Activated CD8-positive, alpha-beta T cell treated with anti-CD3 and anti-CD28 coated beads, Interleukin-2, amount 10 ng/mL, durations not matched to agents 7 days and 5 days (primary cell): ENCODE results near the gene FBLN7. TPM values are rescaled to one million over a fixed set of nuclear protein-coding genes. Genes with fewer than 3 reads are reported as not detected.
A peak's percentile ranks its signal among the peaks of the same experiment; 100 is the strongest.

Source experiments
- ATAC-seq: fragments of 150-1000 bp; cut with Tn5 transposase; one replicate; pipeline ENCODE4 v1.10.0; 2021; ENCODE audit warnings: moderate library complexity
- CTCF ChIA-PET: fragments of 350-600 bp; sonication (Branson Sonifier 250); formaldehyde crosslinking; loops from one replicate; lab custom pipeline; 2021; ENCODE audit warnings: antibody characterized with exemption; lab: Charles Lee
- POLR2A ChIA-PET: fragments of 350-600 bp; sonication (Branson Sonifier 250); formaldehyde crosslinking; loops from one replicate; lab custom pipeline; 2021; ENCODE audit warnings: antibody characterized with exemption; lab: Charles Lee
- DNase-seq: peaks from one replicate; pipeline ENCODE4 v3.0.0-alpha.2; 2020
- H3K27ac Mint-ChIP-seq: one replicate; pipeline ENCODE4 v1.8.0; 2021; ENCODE audit warnings: mild to moderate bottlenecking, mixed read lengths
- H3K27me3 Mint-ChIP-seq: one replicate; pipeline ENCODE4 v1.8.0; 2021; ENCODE audit warnings: low read depth, mixed read lengths
- H3K36me3 Mint-ChIP-seq: one replicate; pipeline ENCODE4 v1.8.0; 2021; ENCODE audit warnings: low read depth, mixed read lengths
- H3K4me1 Mint-ChIP-seq: one replicate; pipeline ENCODE4 v1.8.0; 2021; ENCODE audit warnings: low read depth, mixed read lengths
- H3K4me3 Mint-ChIP-seq: one replicate; pipeline ENCODE4 v1.8.0; 2021; ENCODE audit warnings: mild to moderate bottlenecking, mixed read lengths
- H3K9me3 Mint-ChIP-seq: one replicate; pipeline ENCODE4 v1.8.0; 2022; ENCODE audit warnings: mixed read lengths; ENCODE audit not compliant: insufficient read depth
- total RNA-seq, 2 experiments: library from RNA; stranded (reverse); gene quantifications; one replicate each; pipeline ENCODE4 v1.2.3, GENCODE V29; 2021

FBLN7 gene
- total RNA-seq, 2 experiments from 2014 or later = 0.58 to 0.91 TPM

DNA sequence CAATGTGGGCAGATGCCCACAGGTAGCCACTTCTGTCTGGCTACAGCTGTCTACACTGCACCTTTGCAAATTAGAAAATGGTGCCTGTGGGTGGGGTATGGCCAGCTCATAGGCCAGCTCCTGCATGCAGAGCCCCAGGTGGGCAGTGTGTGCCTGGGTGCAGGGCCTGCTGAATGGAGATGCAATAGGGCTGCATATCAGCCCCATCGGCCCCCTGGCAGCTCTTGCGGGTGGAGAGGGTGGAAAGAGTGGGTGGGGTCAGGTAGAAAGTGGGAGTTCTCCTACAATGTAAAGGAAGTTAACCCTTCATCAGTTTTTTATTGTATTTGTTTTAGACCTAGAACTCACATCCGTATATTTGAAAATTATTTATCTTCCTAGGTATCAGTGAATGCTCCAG lies 37.1 kb downstream of the FBLN7 start:
- no peak for ATAC-seq
- no peak overlapping the region for H3K27ac Mint-ChIP-seq
- H3K27me3 Mint-ChIP-seq = peaks cover 23% of the 10 kb centered on the region
- no peak overlapping the region for H3K4me3 Mint-ChIP-seq
- DNase-seq = no peak
- H3K4me1 Mint-ChIP-seq = no peaks in the 10 kb centered on the region
- POLR2A ChIA-PET = interaction anchor here (0.7 kb wide), 1 partner anchor 23 kb away, joined by 3 read pairs; no protein-coding TSS in a partner anchor
- CTCF ChIA-PET = interaction anchor here (1.1 kb wide), 1 partner anchor 85 kb away, joined by 3 read pairs; no protein-coding TSS in a partner anchor
- no peaks in the 10 kb centered on the region for H3K9me3 Mint-ChIP-seq
- H3K36me3 Mint-ChIP-seq = peaks cover 1% of the 10 kb centered on the region

- no peak for DNase-seq
- CTCF ChIA-PET = interaction anchor here (1.0 to 1.1 kb wide), 2 partner anchors 54 to 84 kb away, joined by 3 read pairs; no protein-coding TSS in a partner anchor
- H3K36me3 Mint-ChIP-seq = peaks cover 2% of the 10 kb centered on the region
- no peak for ATAC-seq
- no peak overlapping the region for H3K4me3 Mint-ChIP-seq
- POLR2A ChIA-PET = no interaction called here
- no peaks in the 10 kb centered on the region for H3K9me3 Mint-ChIP-seq
- H3K27ac Mint-ChIP-seq = no peak overlapping the region
- peaks cover 28% of the 10 kb centered on the region for H3K27me3 Mint-ChIP-seq
- no peaks in the 10 kb centered on the region for H3K4me1 Mint-ChIP-seq
Observed at GRCh38 chr2:112175958-112176573, 37.9 kb downstream of the FBLN7 start.

DNA sequence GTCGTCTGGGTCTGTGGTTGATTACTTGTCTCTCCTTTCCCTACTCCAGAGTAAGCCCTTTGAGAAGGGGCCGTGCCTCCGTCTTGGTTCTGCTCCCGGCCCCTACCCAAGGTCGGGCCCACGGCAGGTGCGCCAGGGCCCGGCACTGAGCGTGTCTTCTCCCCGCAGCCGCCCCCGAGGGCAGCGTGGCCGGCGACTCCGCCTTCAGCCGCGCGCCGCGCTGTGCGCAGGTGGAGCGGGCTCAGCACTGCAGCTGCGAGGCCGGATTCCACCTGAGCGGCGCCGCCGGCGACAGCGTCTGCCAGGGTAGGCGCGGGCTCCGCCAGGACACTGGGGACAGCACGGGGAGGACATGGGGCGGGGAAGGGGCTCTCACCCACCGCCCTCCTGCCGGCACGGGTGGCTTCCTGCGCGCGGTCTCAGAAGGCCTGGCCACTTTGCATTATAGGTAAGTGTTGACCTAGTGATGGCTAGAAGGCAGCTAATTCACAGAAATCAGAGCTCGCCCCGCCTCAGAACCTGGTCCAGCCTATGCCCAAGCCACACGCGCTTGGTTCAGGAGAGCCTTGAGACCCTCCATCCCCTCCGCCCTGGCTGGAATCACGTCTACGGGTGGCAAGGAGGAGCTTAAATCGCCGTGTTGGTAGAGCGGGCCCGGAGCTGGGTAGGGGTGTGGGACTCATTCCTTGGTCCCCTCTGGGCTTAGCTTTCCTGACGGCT lies 43.5 kb downstream of the FBLN7 start:
- Mint-ChIP-seq H3K36me3 (peaks cover 5% of the 10 kb centered on the region), H3K4me1 (peaks cover 23% of the 10 kb centered on the region), H3K27me3 (peaks cover 31% of the 10 kb centered on the region), H3K9me3 (no peaks in the 10 kb centered on the region), H3K4me3 (peak overlapping the region; percentile 0), H3K27ac (no peak overlapping the region)
- ChIA-PET POLR2A (interaction anchor here (0.6 to 2.6 kb wide), 4 partner anchors 13 to 73 kb away, joined by 3 to 12 read pairs (median 5); partner anchors contain the start of gene ZC3H8), CTCF (interaction anchor here (0.8 kb wide), 2 partner anchors 27 to 46 kb away, joined by 3 to 4 read pairs; no protein-coding TSS in a partner anchor)
- peak; percentile 71 for ATAC-seq
- DNase-seq = peak; percentile 35

- ATAC-seq (peak; percentile 20), DNase-seq (no peak)
- POLR2A ChIA-PET = interaction anchor here (0.8 to 2.6 kb wide), 3 partner anchors 27 to 72 kb away, joined by 4 to 12 read pairs (median 6); partner anchors contain the start of gene ZC3H8
- no peaks in the 10 kb centered on the region for H3K9me3 Mint-ChIP-seq
- H3K4me3 Mint-ChIP-seq = peak overlapping the region; percentile 4
- CTCF ChIA-PET = interaction anchor here (0.8 to 1.4 kb wide), 3 partner anchors 28 to 61 kb away, joined by 3 to 4 read pairs (median 4); no protein-coding TSS in a partner anchor
- H3K27ac Mint-ChIP-seq = no peak overlapping the region
- H3K27me3 Mint-ChIP-seq = peaks cover 29% of the 10 kb centered on the region
- H3K4me1 Mint-ChIP-seq = peaks cover 31% of the 10 kb centered on the region
- peaks cover 8% of the 10 kb centered on the region for H3K36me3 Mint-ChIP-seq
Observed at GRCh38 chr2:112182581-112183034, 44.4 kb downstream of the FBLN7 start.

GRCh38 chr2:112183327-112184025 lies 45.3 kb downstream of the FBLN7 start:
- ATAC-seq = no peak
- Mint-ChIP-seq H3K36me3 (peaks cover 9% of the 10 kb centered on the region), H3K9me3 (no peaks in the 10 kb centered on the region), H3K27ac (peak overlapping the region; percentile 1), H3K4me3 (no peak overlapping the region), H3K27me3 (peaks cover 26% of the 10 kb centered on the region), H3K4me1 (peaks cover 40% of the 10 kb centered on the region)
- DNase-seq = no peak
- ChIA-PET POLR2A (interaction anchor here (0.6 to 2.6 kb wide), 2 partner anchors 28 to 256 kb away, joined by 3 to 12 read pairs; no protein-coding TSS in a partner anchor), CTCF (interaction anchor here (1.4 kb wide), 1 partner anchor 61 kb away, joined by 4 read pairs; no protein-coding TSS in a partner anchor)

DNA sequence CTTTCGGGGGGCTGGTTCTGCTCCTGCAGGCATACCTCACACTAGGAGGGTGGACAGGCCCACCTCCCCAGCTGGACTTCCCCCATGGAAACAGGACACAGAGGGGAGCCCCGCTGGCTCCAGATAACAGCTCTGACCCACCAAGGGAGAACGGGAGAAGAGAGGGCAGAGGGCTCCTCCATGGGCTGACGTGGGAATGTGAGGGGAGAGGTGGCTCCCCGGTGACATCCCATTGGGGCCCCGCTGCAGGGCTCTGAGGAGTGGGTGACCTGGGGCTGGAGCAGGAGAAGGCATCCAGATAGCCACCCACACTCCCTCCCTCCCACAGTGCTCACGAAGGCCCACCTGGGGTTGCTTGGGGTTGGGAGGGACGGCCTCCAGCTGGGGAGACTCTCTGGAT lies 45.9 kb downstream of the FBLN7 start:
- no peak for ATAC-seq
- POLR2A ChIA-PET = no interaction called here
- Mint-ChIP-seq H3K9me3 (no peaks in the 10 kb centered on the region), H3K4me1 (peaks cover 47% of the 10 kb centered on the region), H3K4me3 (no peak overlapping the region), H3K36me3 (peaks cover 9% of the 10 kb centered on the region), H3K27ac (no peak overlapping the region), H3K27me3 (peaks cover 19% of the 10 kb centered on the region)
- no peak for DNase-seq
- CTCF ChIA-PET = interaction anchor here (1.4 kb wide), 1 partner anchor 62 kb away, joined by 4 read pairs; no protein-coding TSS in a partner anchor

GRCh38 chr2:112185131-112185530 lies 46.9 kb downstream of the FBLN7 start:
- ATAC-seq (no peak), DNase-seq (no peak)
- H3K4me3 Mint-ChIP-seq = no peak overlapping the region
- no peaks in the 10 kb centered on the region for H3K9me3 Mint-ChIP-seq
- H3K4me1 Mint-ChIP-seq = peaks cover 50% of the 10 kb centered on the region
- H3K27me3 Mint-ChIP-seq = peaks cover 12% of the 10 kb centered on the region
- ChIA-PET CTCF (no interaction called here), POLR2A (interaction anchor here (1.2 kb wide), 1 partner anchor 70 kb away, joined by 3 read pairs; the partner anchor contains the start of gene ZC3H8)
- peaks cover 9% of the 10 kb centered on the region for H3K36me3 Mint-ChIP-seq
- no peak overlapping the region for H3K27ac Mint-ChIP-seq

- ChIA-PET POLR2A (no interaction called here), CTCF (no interaction called here)
- Mint-ChIP-seq H3K9me3 (no peaks in the 10 kb centered on the region), H3K36me3 (peaks cover 7% of the 10 kb centered on the region), H3K4me3 (peak overlapping the region; percentile 31), H3K4me1 (peaks cover 52% of the 10 kb centered on the region), H3K27me3 (peaks cover under 1% of the 10 kb centered on the region), H3K27ac (peak overlapping the region; percentile 97)
- ATAC-seq = no peak
- no peak for DNase-seq
Observed at GRCh38 chr2:112187046-112187715, 49.0 kb downstream of the FBLN7 start.

- peaks cover 44% of the 10 kb centered on the region for H3K4me1 Mint-ChIP-seq
- ATAC-seq (peak; percentile 86), DNase-seq (peak; percentile 88)
- H3K36me3 Mint-ChIP-seq = peaks cover 7% of the 10 kb centered on the region
- POLR2A ChIA-PET = interaction anchor here (0.6 to 1.6 kb wide), 3 partner anchors 15 to 37 kb away, joined by 3 read pairs; no protein-coding TSS in a partner anchor
- H3K27ac Mint-ChIP-seq = peak overlapping the region; percentile 97
- peak overlapping the region; percentile 31 for H3K4me3 Mint-ChIP-seq
- CTCF ChIA-PET = interaction anchor here (0.7 to 1.0 kb wide), 2 partner anchors 31 to 66 kb away, joined by 3 read pairs; no protein-coding TSS in a partner anchor
- H3K27me3 Mint-ChIP-seq = no peaks in the 10 kb centered on the region
- H3K9me3 Mint-ChIP-seq = no peaks in the 10 kb centered on the region
Observed at GRCh38 chr2:112187805-112188596, 49.8 kb downstream of the FBLN7 start.

DNA sequence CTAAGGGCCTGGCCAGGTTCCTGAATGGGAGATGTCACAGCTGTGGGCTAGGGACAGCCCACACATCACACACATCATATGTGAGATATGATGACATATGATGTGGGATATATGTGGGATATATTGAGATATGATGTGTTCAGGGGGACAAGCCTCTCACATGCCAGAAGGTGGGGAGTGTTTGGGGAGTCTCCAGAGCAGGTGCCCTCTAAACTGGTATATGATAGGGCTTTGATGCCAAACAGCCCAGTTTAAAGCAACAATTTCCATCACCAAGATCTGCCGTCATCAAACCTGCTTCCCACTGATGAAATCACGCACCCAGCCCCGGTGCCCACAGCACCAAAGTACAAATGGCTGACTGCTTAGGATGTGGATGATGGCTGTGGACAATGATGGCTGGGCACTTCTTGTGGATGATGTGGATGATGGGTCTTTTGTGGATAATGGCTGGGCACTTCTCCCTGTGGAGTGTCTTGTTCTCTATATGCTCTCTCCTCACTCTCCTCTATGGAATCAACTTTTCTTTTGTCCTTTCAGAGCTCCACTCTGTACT lies 50.9 kb downstream of the FBLN7 start:
- ChIA-PET POLR2A (interaction anchor here (0.6 to 1.6 kb wide), 4 partner anchors 14 to 36 kb away, joined by 3 read pairs; no protein-coding TSS in a partner anchor), CTCF (interaction anchor here (0.7 to 1.4 kb wide), 2 partner anchors 32 to 67 kb away, joined by 3 to 4 read pairs; no protein-coding TSS in a partner anchor)
- Mint-ChIP-seq H3K4me3 (no peak overlapping the region), H3K36me3 (peaks cover 7% of the 10 kb centered on the region), H3K27ac (peak overlapping the region; percentile 97), H3K27me3 (no peaks in the 10 kb centered on the region), H3K4me1 (peaks cover 38% of the 10 kb centered on the region), H3K9me3 (no peaks in the 10 kb centered on the region)
- DNase-seq (no peak), ATAC-seq (no peak)
